Muscle of leg (tissue), 11 donors: ENCODE measurements around the gene CDH11. TPM values are rescaled to one million over a fixed set of nuclear protein-coding genes. Genes with fewer than 3 reads are reported as not detected.

Experiments used
- DNase-seq: peaks from one replicate; pipeline ENCODE4 v3.0.0; 2013
- H3K27ac ChIP-seq: one replicate; pipeline ENCODE4 v1.5.1; 2013; ENCODE audit warnings: mild to moderate bottlenecking, low read length, control low read depth
- H3K27me3 ChIP-seq: one replicate; pipeline ENCODE4 v1.6.1; 2013; ENCODE audit warnings: low read length; ENCODE audit not compliant: control insufficient read depth, insufficient read depth
- H3K36me3 ChIP-seq: one replicate; pipeline ENCODE4 v1.6.1; 2013; ENCODE audit warnings: low read length; ENCODE audit not compliant: control insufficient read depth, insufficient read depth
- H3K4me1 ChIP-seq: one replicate; pipeline ENCODE4 v1.6.1; 2013; ENCODE audit warnings: low read length; ENCODE audit not compliant: control insufficient read depth, insufficient read depth
- H3K4me3 ChIP-seq: one replicate; pipeline ENCODE4 v1.5.1; 2013; ENCODE audit warnings: low read length, control low read depth
- H3K9me3 ChIP-seq: replicated peaks from 2 replicates; pipeline ENCODE4 v1.6.1; 2013; ENCODE audit warnings: low read depth, low read length; ENCODE audit not compliant: control insufficient read depth
- WGBS: methylation state at CpG from one replicate; pipeline ENCODE4 v1.1.5; 2013; ENCODE audit warnings: missing lambda C conversion rate; ENCODE audit not compliant: insufficient coverage; 5-methylcytosine and 5-hydroxymethylcytosine counted together
- polyA plus RNA-seq, 8 donors: library from polyadenylated mRNA; unstranded; fragments of 120-200 nt; gene quantifications; one replicate each; pipeline versions ENCODE4 v1.2.1 to v1.2.3, GENCODE V29; 2013; ENCODE audit warnings: inconsistent platforms in 1 of 8, low replicate concordance in 1 of 8; ENCODE audit not compliant: insufficient read length in 8 of 8, insufficient read depth in 1 of 8
- total RNA-seq: library from RNA; stranded (reverse); fragments of 120-200 nt; gene quantifications from one replicate; pipeline ENCODE4 v1.2.4, GENCODE V29; 2013

Gene CDH11
- total and polyA plus RNA-seq, 9 donors, result 40.7 to 114 (median 74.9) TPM

DNA sequence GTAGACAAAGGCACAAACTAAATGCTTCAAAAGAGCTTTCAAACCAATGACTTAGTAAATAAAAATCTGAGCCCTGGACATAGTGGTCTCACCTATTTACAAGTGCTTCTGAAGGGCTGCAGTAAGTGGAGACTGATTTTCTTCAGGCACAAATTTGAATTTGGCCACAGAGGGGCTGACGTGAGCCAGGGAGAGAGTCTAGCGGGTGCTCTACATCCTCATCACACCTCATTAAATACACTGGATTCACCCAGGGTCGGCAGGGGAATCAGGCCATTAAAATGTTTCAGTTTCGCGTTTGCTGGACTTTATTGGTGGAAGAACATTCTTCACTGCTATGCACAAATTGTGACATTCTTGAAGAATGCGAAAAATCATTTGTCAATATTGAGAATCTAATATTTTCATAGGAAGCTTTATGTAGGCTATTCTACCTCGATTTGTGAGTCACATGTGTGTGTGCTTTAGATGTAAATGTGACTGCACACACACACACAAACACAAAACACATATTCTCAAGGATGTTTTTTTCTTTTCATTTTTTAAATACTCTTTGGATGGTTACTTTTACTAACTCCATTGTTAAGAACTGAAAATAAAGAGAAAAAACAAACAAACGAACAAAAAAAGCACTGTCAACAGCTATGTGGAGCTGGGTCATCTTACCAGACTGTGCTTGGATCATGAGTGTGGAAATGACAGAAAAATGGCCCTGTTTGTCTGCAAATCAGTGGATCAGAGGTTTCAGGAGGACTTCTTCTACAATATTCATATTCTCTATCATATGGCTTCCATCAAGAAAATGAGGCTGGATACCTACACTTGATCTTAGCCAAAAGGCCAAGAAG, 58.9 kb downstream of the CDH11 start:
- H3K4me1 ChIP-seq, result peaks cover 5% of the 10 kb centered on the region
- H3K36me3 ChIP-seq, result peaks cover 3% of the 10 kb centered on the region
- no peaks in the 10 kb centered on the region for H3K27me3 ChIP-seq
- no peaks in the 10 kb centered on the region for H3K9me3 ChIP-seq
- DNase-seq, result peak; percentile 65
- no peak overlapping the region for H3K4me3 ChIP-seq
- no peak overlapping the region for H3K27ac ChIP-seq
- no CpG with 5 or more reads among the region's 8 CpGs for WGBS

DNA sequence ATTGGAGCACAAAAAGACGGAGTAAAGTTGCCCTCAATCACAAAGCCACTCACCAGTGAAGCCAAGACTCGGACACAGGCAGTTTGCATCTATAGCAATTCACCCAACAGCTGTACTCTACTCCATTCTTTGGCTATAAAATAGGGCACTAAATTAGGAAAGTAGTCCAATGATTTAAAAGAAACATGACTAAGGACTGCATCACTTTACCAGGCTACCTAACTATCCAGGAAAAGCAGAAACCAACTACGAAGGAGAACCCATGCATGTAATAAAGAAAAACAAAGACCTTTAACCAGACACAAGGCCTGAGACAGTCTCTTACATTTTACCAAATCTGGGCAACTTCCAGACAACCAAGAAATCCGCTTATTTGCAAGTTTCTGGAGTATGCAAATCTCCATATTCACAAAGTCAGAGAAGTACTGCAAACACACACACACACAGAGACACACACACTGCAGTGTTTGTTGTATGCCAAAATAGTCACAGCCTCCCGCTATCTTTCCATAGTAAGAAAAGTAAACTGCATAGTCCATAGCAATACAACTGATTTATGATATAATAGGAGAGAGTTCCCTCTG, 59.8 kb downstream of the CDH11 start:
- H3K36me3 ChIP-seq, result peaks cover 3% of the 10 kb centered on the region
- no peaks in the 10 kb centered on the region for H3K9me3 ChIP-seq
- no peaks in the 10 kb centered on the region for H3K27me3 ChIP-seq
- WGBS, result 77% methylated on average over 2 of the region's 5 CpGs
- no peak overlapping the region for H3K27ac ChIP-seq
- no peak overlapping the region for H3K4me3 ChIP-seq
- no peak for DNase-seq
- H3K4me1 ChIP-seq, result peaks cover 5% of the 10 kb centered on the region

DNA sequence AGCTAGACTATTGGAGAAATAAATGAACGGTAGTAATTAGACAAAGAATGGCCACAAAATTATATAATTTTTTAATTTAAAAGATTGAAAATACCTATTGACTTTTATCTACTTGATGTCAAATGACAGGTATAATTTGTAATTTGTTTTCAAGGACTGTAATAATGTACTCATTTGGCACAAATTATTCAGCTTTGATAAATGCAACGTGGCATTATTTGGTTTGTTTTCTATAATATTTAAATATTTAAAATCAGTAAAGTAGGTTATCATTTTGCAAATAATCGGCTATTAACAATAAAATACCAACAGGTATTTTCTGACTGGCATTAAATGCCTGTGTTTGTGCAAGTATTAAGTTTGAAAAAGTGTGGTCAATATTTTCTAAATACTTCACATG, 60.6 kb downstream of the CDH11 start:
- H3K9me3 ChIP-seq, result no peaks in the 10 kb centered on the region
- no peak overlapping the region for H3K4me3 ChIP-seq
- WGBS, result no CpG with 5 or more reads among the region's 3 CpGs
- peaks cover 5% of the 10 kb centered on the region for H3K4me1 ChIP-seq
- peaks cover 3% of the 10 kb centered on the region for H3K36me3 ChIP-seq
- no peak overlapping the region for H3K27ac ChIP-seq
- no peak for DNase-seq
- no peaks in the 10 kb centered on the region for H3K27me3 ChIP-seq

DNA sequence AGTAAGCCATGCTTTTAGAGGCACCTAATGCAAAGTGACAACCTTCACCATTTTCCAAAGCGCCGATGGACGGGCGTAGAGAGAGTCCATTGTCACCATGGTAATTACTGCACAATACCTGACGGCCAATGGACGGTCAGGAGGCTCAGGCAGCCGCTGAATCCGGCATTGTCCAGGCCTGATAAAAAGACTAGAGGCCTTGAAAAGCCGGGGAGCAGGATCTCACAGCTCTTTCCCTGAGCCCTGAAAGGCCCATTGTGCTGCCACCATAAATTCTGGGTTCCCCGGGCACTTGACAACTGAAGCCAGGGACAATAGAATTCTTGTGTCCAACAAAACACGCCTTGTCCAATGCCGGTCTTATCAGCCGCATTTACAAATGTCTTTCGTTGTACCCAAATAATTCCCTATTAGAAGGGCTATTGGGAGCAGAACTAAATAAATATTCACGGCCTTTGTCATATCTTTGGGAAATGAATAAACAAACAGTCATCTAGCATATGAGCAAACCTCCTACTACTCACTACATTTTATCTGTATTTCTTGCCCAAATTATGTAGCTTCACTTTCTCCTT, 62.4 kb downstream of the CDH11 start:
- Histone ChIP-seq H3K36me3 (peaks cover 3% of the 10 kb centered on the region), H3K4me1 (peaks cover 3% of the 10 kb centered on the region), H3K9me3 (no peaks in the 10 kb centered on the region), H3K4me3 (no peak overlapping the region), H3K27me3 (no peaks in the 10 kb centered on the region), H3K27ac (no peak overlapping the region)
- WGBS, result 94% methylated on average over 10 of the region's 15 CpGs
- no peak for DNase-seq

DNA sequence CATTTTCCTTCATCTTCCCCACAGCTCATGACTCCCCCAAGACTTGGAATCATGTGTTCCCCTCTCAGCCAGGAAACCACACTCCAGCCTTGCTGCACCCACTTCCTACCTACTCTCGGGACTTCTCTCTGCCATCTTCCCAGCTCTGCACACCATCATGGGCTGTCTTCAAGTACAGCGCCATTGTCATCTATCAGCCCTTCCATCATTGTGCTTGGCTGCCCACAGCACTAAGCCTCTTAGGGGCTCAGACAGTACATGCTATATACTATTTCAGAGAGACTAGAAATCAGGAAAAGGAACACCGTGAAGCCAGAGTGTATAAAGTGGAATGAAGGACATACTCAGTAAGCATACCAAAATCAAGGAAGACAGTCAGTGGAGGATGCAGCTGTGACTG, 64.7 kb downstream of the CDH11 start:
- H3K27ac ChIP-seq, result no peak overlapping the region
- 88% methylated on average over 2 of the region's 3 CpGs for WGBS
- peaks cover 3% of the 10 kb centered on the region for H3K4me1 ChIP-seq
- peaks cover 6% of the 10 kb centered on the region for H3K36me3 ChIP-seq
- H3K4me3 ChIP-seq, result no peak overlapping the region
- H3K9me3 ChIP-seq, result no peaks in the 10 kb centered on the region
- no peak for DNase-seq
- no peaks in the 10 kb centered on the region for H3K27me3 ChIP-seq

DNA sequence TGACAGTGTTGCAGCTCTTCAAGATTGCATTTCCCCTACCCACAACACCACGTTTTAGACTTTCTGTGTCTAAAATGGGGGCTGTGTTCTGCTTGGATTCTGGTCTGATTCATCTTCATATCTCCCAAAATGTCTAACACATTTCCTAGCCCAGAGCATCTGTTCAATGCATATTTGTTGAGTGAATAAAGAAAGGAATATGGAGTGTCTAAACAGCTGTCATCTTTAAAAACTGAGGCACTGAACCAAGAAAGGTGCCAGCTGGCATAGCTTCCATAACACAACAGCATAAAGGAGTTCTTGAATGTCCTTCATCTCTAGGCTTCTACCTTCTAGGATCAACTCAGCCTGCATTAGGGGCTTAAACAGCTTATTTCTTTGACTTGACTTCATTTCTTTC, 67.4 kb downstream of the CDH11 start:
- H3K4me3 ChIP-seq, result no peak overlapping the region
- WGBS, result no CpG with 5 or more reads among the region's 1 CpG
- no peaks in the 10 kb centered on the region for H3K9me3 ChIP-seq
- H3K27me3 ChIP-seq, result no peaks in the 10 kb centered on the region
- peaks cover 6% of the 10 kb centered on the region for H3K36me3 ChIP-seq
- DNase-seq, result no peak
- H3K27ac ChIP-seq, result no peak overlapping the region
- peaks cover 3% of the 10 kb centered on the region for H3K4me1 ChIP-seq

DNA sequence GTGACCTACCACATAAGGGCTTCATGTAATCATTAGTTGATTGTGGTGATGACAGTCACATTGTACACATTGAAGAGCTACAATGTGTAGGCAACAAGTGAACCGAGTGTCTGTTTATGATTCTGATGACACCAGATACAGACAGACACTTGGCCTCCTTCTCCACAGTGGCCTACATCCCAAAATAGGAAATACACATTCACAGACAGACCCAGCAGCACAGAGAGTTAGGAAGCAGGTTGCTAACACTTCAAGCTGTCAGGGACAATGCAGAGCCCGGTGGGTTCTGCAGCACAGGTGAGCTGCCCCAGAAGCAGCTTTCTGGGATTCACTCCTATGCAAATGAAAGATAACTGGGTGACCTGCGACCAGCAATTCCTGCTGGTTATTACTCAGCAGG, 72.2 kb downstream of the CDH11 start:
- peaks cover 12% of the 10 kb centered on the region for H3K36me3 ChIP-seq
- peaks cover 2% of the 10 kb centered on the region for H3K4me1 ChIP-seq
- 100% methylated on average over 2 of the region's 3 CpGs for WGBS

DNA sequence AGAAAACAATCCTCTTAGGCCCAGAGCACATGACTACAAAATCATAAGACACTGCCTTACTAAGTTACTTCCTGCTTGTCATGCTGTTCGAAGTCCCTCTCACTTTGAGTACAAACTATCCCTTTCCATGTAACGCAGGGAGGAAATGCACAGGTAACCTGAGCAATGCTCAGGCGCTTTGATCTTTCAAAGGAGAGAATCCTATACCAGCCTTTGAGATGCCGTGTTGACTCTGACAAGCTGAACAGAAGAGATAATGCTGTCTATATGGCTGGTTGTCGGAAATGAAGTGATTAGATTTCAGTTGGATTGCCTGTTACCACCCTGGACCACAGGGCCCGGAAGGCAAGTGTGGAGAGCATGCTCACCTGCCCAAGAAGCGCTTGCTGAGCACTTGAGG, 75.9 kb downstream of the CDH11 start:
- WGBS, result 73% methylated on average over 6 of the region's 7 CpGs
- Histone ChIP-seq H3K27ac (no peak overlapping the region), H3K4me3 (no peak overlapping the region)

More for the DNA sequence above, 72.2 kb downstream of the CDH11 start:
- H3K27ac ChIP-seq, result no peak overlapping the region
- no peaks in the 10 kb centered on the region for H3K9me3 ChIP-seq
- DNase-seq, result no peak
- no peaks in the 10 kb centered on the region for H3K27me3 ChIP-seq
- H3K4me3 ChIP-seq, result no peak overlapping the region

DNA sequence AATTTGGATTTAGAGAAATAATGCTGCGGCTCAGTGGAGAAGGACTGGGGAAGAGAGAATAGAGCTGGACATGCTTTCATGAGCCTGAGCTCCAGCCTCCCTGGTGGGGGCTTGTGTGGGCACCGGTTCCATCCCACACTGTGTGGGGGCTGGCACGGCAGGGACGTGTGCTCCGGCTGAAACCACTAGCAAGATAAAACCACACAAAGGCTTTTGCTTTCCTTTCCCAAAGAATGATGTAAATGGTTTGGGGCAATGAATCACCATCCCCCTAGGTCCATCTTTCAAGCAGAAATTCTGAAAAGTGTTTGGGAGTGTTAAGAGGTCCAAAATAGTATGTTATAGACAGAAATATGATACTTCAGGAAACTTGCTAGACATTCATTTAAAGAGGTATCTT, 77.0 kb downstream of the CDH11 start:
- peaks cover 15% of the 10 kb centered on the region for H3K36me3 ChIP-seq
- DNase-seq, result no peak
- peaks cover 4% of the 10 kb centered on the region for H3K4me1 ChIP-seq
- no peak overlapping the region for H3K4me3 ChIP-seq
- H3K27me3 ChIP-seq, result no peaks in the 10 kb centered on the region
- no peak overlapping the region for H3K27ac ChIP-seq
- 57% methylated on average over 1 of the region's 5 CpGs for WGBS
- H3K9me3 ChIP-seq, result no peaks in the 10 kb centered on the region

More for the DNA sequence above, 75.9 kb downstream of the CDH11 start:
- Histone ChIP-seq H3K27me3 (no peaks in the 10 kb centered on the region), H3K36me3 (peaks cover 15% of the 10 kb centered on the region), H3K4me1 (peaks cover 4% of the 10 kb centered on the region), H3K9me3 (no peaks in the 10 kb centered on the region)
- DNase-seq, result no peak

DNA sequence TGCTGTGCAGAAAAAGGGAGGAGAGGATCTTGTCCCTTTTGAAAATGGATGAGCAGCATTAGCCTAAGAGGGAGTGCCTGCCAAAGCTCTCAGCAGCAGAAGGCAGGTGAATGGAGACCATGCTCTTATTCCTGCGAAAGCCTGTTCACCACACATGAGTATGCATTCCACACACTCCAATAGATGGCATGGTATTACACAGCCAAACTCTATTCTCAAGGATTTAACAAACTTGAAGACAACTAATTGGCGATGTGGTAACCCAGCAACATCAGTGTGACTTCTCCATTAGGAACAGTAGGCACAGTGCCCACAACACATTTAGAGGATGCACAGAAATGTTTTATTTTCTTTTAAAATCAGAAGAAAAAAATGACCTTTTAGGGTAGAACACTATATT, 77.8 kb downstream of the CDH11 start:
- Histone ChIP-seq H3K27me3 (no peaks in the 10 kb centered on the region), H3K36me3 (peaks cover 15% of the 10 kb centered on the region), H3K4me1 (peaks cover 4% of the 10 kb centered on the region), H3K4me3 (no peak overlapping the region), H3K27ac (no peak overlapping the region), H3K9me3 (no peaks in the 10 kb centered on the region)
- WGBS, result 100% methylated on average over 1 of the region's 2 CpGs
- no peak for DNase-seq
